Panc1 (cell line): ENCODE data around the gene TARS1.

Experiments
- CTCF ChIP-seq: fragments of 450-650 bp; IDR thresholded peaks from 2 replicates; pipeline ENCODE4 v1.5.1; 2017; ENCODE audit warnings: mild to moderate bottlenecking
- POLR2AphosphoS5 ChIP-seq: IDR thresholded peaks from 2 replicates; pipeline ENCODE4 v1.6.1; 2012; ENCODE audit warnings: mild to moderate bottlenecking, low read depth, low read length, moderate library complexity
- REST ChIP-seq, 2 experiments: IDR thresholded peaks; 2 replicates each; pipeline ENCODE4 v1.6.1; 2011 to 2012; ENCODE audit warnings: low read depth in 2 of 2, control low read depth in 1 of 2, low read length in 1 of 2, mild to moderate bottlenecking in 1 of 2, moderate library complexity in 1 of 2; ENCODE audit not compliant: insufficient read depth in 1 of 2
- SIN3A ChIP-seq: IDR thresholded peaks from 2 replicates; pipeline ENCODE4 v1.6.1; 2012; ENCODE audit warnings: low read depth, mild to moderate bottlenecking, low read length, moderate library complexity, borderline replicate concordance; ENCODE audit not compliant: insufficient read depth
- TCF7L2 ChIP-seq: IDR thresholded peaks from 2 replicates; pipeline ENCODE4 v1.6.1; 2011; ENCODE audit warnings: mild to moderate bottlenecking, low read depth, low read length, inconsistent platforms

- TF ChIP-seq CTCF: no peak
- no peak for TF ChIP-seq POLR2AphosphoS5
- TF ChIP-seq REST (IDR thresholded peaks at IDR 0.05; ENCODE audit: insufficient read depth in 1 of 2, low read depth in 2 of 2, low read length in 1 of 2): no peak
- TF ChIP-seq TCF7L2: no peak
- no peak for TF ChIP-seq SIN3A
Observed at GRCh38 chr5:33401482-33402390, 39.0 kb upstream of the TARS1 start.
